Nucleus accumbens (tissue), 56 donors: ENCODE measurements around the gene PDSS2.

ENCODE experiments used
- DNase-seq, 56 donors: peaks; one replicate each; lab custom pipeline; 2025; lab: John Stamatoyannopoulos, UW

Gene PDSS2, protein sequence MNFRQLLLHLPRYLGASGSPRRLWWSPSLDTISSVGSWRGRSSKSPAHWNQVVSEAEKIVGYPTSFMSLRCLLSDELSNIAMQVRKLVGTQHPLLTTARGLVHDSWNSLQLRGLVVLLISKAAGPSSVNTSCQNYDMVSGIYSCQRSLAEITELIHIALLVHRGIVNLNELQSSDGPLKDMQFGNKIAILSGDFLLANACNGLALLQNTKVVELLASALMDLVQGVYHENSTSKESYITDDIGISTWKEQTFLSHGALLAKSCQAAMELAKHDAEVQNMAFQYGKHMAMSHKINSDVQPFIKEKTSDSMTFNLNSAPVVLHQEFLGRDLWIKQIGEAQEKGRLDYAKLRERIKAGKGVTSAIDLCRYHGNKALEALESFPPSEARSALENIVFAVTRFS

DNA sequence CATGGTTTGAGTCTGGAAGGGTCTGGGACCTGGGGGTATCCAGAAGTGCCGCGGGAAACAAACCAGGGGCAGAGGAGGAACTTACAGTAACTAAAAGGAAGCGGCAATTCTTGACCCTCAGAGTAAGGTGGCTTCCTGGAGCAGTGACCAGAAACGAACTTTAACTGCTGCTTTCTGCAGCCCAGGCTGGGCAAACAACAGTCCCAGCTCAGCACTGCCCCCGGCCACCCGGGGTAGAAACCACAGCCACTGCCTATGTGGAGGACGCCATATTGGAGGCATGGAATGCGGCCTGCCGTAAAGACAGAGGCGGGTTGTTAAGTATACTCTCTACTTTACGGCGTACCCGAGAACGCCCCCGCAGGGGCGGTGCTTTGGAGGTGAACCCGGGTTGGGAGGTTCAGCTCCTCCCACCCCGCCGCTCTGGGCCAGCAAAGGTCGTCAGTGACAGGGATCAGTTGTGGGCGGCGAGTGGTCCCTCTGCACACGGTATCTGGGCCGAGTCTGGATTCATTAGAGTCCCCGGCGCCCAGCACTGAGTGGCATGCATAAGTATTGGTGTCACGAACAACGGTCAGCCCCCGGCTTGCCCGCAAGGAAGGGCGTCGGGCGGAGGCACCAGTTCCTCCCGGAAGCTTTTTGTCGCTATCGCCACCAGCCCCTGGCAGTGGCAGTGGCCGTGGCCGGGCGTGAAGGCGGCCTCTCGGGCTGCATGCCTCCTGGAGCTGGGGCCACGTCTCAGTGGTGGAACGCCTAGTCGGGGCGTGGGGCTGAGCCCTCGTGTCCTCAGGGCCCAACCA lies at the start of gene PDSS2:
TSS of gene PDSS2 (minus strand) at position 282 of the 800 bp plus-strand sequence. CDS start at position 3, 279 bp downstream.
- DNase-seq: peak; percentile 67 to 99 (median 95)

DNA sequence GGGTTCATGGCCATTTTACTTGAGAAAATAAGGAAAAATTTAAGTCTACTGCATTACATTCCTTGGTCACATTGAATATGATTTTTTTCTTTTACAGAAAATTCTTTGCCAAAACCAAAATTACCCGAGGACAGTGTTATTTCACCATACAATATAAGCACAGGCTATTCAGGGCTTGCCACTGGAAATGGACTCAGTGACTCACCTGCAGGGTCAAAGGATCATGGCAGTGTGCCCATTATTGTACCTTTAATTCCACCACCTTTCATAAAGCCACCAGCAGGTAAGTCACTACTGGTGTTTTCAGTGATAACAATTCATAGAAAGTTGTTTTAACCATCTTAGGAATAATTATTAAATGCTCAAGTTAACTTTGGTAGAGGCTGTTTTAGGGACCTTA lies 46.8 kb upstream of the PDSS2 start:
- no peak for DNase-seq

DNA sequence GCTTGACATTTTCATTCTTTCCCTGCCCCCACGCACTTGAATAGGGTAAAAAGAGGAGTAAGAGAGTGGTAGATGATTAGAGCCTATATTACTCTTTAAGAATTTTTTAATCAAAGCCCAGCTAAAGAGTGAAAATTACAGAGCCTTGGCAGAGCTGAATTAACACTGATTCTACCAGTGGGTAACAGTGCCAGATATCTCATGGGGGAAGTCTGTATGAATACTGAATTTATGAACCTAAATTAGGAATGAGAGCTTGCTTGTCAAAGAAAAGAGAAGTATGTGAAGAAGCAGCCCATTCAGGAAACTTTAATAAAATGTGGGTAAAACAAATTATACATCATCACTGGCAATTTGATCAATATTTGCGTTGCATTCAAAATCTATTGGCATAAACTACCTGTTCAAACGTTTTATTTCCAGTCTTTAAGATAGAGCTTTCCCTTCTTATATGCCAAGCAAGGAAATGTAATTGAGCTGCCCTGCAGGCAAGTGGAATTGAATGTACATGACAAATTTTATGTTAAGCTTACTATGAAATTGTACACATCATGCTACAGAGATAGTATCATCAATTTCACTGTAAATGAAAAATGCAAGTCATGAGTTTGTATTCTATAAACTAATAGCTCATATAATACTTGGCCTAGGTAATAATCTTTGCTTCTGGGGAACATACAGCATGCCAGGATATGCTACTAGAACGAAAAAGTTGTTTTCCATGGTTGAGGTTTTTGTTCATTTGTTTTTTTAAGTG lies 45.1 kb upstream of the PDSS2 start:
- DNase-seq: no peak

DNA sequence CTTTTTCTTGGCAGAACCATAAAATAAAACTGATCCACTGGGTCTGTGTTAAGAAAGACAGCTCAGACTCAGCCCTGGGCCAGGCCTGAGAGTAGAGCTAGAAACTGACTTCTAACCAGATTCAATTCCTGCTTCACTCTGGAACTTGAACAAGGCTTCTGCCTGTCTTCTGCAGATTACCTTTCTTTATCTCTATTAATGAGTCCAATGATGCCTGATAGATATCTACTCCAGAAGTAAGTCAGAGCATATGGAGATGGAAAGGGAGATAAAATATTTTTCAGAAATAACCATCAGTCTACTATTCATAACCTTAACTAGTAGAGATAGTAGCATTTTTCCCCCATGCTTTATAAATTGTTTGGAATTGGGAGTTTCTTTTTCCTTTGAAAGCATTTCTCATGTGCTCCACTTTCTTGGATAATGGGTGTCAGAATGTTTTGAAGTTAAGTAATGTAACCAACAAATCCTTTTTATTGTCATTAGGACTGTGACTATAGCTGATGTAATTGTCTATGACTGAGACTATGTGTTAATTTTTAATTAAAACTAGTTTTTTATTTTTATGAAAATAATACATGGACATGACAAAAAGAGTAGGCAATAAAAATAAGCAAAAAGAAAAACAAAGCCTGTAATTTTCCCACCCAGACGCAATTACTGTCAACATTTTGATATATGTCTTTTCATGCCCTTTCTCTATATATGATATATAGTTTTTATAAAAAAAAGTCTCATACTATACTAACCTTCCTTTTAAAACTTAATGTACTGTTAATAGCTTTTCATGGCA lies 37.7 kb upstream of the PDSS2 start:
- DNase-seq: no peak

DNA sequence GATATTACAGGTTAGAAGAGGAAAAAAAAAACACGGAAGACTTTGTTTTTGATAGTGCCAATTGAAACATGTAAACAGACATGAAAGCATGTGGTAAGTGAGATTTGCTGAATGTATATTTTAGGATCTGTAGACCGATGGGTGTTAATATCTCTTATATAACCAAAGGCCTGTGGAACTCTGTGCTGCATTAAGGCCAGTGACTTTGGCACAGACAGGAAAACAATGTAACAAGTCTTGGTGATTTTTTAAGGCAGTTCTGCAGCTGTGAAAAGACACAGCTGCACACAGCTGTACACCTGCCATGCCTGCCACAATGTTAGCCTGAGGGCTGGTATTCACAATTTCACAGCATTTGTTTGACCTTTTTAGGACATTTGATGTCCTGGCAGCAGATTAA lies 36.6 kb upstream of the PDSS2 start:
- no peak for DNase-seq

DNA sequence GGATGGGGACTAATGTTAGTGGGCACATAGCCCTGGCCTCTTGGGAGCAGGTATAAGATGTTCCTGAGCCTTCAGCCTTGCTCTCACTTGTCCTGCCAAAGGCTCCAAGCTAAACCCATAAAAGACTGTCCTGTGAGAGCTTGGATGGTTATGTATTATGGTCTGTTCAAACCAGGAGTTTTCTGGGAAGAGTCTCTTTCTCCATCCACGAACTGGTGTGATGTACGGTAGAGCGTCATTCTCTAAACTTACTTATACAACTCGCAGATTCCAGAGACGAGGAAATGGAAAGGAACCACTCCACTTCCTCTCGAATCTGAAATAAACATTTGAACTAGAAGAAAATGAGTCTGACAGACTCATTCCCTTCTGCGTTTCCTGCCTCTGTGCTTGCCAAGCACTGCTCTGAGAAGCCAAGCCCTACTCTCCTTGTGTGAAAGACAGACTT lies 35.9 kb upstream of the PDSS2 start:
- DNase-seq: peak in 8 of 56 donors; percentile 2 to 29 (median 10)

DNA sequence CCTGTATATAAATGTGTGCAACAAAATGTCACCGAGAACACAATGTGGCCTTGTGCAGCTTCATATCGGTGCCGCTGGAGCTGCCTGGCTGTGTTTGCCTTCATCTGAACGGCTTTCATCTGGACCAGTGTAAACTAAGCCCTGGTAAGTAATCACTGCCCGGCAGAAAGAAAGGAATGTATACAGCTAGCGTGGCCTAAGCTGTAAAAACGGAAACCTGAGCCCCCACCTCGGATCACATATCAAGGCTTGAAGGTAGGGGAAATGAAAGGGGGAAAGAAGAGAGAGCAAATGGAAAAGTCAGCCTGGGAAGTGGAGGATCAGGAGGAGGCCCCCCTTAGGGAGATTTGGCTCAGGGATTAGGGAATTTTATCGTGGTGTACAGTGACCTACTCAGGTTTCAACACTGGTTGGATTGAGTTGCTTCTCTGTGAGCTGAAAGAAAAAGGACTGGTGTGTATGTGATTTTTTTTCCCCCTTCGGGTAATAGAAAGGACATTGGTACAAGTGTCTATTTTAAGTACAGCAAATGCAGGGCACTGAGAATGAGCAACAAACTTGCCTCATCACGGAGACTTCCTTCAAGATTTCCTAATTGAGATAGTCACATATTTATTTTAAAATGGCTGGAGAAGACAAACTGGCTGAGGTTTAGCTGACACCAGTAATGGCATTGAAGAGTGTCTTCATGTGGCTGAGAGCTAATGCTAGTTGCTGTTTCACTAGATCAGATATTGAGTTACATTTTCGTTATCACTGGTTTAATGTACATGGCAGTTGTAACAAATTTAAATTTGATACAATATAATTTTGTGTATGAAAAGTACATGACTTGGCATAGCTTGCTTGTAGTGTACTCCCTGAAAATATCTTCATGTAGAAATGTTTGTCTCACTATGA lies 34.0 kb upstream of the PDSS2 start:
- DNase-seq: peak in 29 of 56 donors; percentile 1 to 58 (median 28)

DNA sequence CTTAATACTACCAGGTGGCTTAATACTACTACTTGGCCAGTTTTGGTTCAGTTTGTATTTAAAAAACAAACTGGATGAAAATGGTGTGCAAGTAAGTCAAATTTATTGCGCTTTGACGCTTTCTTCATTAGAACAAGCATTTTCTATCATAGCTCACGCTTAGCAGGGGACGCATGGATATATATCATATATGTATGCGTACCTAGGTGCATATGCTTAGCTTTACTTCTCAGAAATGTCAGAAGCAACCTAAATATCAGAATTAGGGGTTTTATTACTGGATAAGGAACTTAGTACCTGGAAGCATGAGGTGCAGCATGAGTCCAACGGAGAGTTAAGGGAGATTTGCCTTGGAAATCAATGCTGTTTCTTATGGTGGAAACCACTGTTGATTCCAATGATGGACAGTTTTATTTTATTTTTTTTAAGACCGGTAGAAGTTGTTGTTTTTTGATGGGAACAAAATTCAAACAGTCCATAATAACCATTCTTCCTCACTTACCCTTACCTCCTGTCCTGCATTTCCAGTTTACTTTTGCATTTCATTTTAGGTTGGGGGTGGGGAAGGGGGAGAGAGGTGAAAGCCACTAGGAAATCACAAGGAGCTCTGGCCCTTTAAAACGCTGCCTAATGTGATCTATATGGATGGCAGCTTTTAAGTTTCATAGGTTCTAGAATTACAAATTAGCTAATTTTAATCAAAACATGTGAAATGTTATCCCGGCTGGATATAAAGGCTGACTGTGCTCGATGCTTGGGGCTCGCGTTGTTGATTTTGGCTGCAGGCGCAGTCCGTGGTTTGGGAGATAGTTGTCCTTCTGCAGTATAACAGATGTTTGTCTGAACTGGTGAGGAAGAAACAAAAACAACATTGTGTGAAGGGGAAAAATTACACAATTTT lies 32.6 kb upstream of the PDSS2 start:
- DNase-seq: peak in 37 of 56 donors; percentile 2 to 69 (median 28)

DNA sequence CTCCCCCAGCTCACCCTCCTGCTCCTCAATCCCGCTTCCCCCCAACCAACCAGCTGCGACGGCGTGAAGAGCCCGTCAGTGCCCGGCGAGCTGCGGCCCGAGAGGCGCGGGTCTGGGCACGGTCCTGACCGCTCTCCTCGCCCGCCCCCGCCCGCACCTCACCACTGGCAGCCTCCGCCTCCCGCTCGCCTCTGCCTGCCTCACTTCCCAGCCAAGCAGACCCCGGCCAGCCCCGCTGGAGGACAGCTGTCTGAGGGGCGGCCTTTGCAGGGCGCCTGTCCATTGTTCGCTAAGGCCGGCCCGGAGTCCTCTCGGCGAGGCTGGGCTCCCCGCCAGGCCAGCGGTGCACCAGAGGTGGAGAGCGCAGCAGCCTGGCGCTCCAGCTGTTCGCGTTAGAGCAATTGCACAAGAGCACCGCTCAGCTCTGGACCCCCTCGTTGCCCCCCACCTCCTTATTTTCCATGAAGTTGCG lies 31.8 kb upstream of the PDSS2 start:
- DNase-seq: peak in 42 of 56 donors; percentile 16 to 85 (median 56)

DNA sequence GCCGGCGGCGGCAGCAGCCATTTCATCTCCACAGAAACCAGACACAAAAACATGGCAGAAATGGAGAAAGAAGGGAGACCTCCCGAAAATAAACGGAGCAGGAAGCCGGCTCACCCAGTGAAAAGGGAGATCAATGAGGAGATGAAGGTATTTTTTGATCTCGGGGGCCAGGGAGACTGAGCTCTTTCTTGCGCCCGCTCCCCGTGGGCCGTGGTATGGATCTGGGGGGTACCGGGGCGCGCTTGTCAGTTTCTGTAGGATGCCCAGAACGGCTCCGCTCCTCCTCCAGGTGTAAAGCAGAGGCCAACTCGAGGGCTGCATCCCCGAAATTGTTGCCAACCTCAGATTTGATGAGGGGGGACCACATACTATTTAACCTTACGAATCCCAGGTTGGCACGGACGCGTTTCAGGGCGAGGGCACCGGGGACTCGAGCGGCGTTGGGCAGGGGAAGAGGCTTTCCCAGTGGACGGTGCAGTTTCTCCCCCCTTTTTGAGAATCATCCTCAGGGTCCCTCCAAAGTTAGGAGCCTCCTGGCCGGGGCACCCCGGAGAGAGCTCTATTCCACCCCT lies 31.3 kb upstream of the PDSS2 start:
- DNase-seq: peak in 24 of 56 donors; percentile 24 to 72 (median 48)

DNA sequence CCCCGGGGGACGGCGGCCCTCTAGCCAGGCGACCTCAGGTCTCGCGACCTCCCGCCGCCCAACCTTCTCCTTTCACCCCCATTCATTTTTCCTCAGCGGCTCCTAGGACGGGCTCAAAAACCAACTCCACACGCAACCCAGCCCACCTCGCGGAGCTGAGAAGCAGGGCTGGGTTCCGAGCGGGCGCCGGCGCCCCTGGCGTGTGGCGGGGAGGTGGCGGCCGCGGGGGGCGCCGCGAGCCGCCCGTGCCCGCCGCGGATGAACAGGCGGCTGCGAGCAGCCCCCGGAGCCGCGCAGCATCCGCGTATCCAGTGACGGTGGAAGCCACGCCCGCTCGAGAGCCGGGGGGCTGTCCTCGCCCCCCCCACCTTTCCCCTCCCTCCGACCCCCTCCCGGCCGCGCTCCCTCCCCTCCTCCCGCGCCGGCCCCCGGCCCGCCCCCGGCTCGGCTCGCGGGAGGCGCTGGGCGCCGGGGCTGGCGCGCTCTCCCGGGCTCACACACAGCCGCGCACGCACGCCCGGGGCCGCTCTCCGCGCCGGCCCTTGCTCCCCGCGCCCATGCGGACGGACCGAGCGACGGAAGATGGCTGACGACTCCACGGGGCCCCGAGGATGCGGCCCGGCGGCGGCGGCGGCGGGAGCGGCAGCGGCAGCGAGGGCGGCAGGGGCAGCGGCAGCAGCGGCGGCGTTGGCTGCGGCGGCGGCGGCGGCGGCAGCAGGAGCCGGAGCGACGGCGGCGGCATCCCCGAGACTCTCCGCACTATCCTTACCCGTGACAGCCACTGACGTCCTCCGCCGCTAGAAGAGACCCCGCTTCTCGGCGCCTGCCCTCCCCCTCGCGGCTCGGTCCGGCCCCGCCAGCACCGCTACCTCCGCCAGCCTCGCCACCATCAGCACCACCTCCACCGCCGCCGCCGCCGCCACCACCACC lies 30.5 kb upstream of the PDSS2 start, which contains the start of gene SOBP:
TSS of gene SOBP (plus strand) at position 482 of the 930 bp plus-strand sequence. CDS start 500 bp downstream, outside the sequence.
- peak in 51 of 56 donors; percentile 27 to 86 (median 68) for DNase-seq

DNA sequence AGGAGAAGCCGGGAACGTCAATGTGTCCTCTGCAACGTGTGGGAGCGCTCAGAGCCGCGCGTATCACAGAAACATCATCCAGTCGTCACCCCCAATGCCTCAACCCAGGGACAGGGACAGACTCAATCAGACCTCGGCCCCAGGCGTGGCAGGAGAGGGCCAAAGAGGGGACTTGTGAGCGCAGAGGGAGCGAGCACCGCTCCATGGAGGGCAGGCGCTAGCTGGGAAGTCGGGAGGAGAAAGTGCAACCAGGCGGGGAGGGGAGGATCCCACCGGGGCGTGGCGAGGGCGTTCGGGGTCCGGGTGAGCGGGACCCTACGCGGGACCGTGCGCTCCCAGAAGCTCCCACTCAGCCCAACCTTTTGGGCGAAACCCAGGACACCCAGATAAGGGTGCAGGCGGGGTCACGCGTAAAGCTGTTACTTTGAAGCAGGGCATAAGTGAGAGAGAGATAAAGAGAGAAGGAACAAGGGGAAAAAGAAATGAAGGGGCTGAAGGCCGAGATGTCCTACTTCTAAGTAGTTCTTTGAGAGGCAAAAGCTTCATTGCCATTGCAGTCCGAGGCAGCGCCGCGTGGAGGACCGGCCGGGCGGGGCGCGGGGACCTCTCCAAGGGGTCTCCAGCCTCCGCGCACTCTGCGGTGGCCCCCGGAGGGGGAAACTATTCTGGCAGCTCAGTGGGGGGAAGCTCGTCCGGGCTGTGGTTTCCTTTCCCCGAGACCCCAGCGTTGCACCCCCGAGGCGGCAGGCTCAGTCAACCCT lies 29.7 kb upstream of the PDSS2 start:
- peak in 46 of 56 donors; percentile 19 to 75 (median 50) for DNase-seq

DNA sequence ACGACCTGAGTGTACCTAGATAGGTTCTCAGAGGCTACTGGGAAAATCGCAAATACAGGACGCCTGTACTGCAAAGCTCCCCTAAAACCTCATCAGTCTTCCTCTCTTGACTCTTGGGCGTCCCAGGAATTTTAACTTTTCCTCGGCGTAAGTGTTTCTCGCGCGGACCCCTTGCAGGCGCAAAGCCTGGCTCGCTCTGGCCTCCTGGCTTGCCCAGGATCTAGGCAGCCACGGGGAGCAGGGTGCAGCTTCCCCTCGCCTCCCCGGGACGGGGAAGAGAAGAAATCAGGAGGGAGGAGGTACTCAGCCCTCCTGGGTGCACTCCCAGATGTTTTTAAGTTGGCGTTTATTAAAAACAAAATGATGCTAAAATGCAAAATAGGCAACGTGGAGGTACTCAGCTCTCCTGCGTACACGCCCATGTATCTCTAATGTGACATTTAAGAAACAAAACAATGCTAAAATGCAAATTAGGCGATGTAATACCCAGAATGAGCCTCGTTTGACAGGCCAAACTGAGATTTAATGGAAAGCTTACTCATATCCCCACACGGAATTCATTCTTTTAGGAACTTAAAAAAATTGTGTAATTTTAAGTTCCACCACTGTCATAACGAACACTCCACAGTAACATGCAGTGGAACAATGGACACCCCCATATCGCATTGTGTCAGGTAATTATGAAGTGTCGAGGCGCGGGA lies 29.0 kb upstream of the PDSS2 start:
- peak in 12 of 56 donors; percentile 2 to 43 (median 20) for DNase-seq

DNA sequence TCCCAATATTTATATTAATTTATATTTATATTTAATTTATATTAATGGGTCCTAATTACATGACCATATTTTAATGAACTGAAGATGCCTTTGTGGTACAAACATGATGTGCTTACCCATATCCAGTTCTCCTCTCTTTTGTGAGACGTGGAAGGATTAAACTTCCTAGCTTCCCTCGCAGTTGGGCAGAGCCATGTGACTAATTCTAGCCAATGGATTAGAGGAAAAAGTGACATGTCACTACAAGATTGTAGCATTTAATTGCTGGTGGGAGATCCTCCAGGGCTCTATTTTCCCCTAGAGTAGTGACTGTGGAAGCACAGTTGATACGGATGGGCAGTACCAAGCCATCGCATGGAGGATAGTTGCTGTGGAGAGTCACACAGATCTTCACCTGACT lies 25.8 kb upstream of the PDSS2 start:
- no peak for DNase-seq
